GM12878 (cell line): Measurements from ENCODE around the gene PHF8. TPM values are rescaled to one million over a fixed set of nuclear protein-coding genes. Genes with fewer than 3 reads are reported as not detected.

Source experiments
- ATAC-seq: fragments of 200-7000 bp; cut with Tn5 transposase; 3 replicates; pipeline ENCODE4 v1.9.1; 2020; ENCODE audit warnings: mild to moderate bottlenecking, moderate library complexity
- BruUV-seq: library from RNA; stranded (reverse); fragments of 400-500 nt; replicated peaks from 2 replicates; lab custom pipeline; 2021; lab: Mats Ljungman, UMichigan
- CTCF ChIA-PET: fragments of 300-600 bp; sonication (Branson Sonifier 250); formaldehyde crosslinking; extraction: SDS; loops from one replicate; lab custom pipeline; 2021; ENCODE audit warnings: inconsistent platforms; lab: Yijun Ruan, JAX
- POLR2A ChIA-PET: fragments of 350-600 bp; formaldehyde crosslinking; extraction: SDS; loops from one replicate; lab custom pipeline; 2021; ENCODE audit warnings: inconsistent platforms; lab: Charles Lee
- RAD21 ChIA-PET: fragments of 300-600 bp; sonication (Branson Sonifier 250); formaldehyde crosslinking; loops from one replicate; lab custom pipeline; 2023; ENCODE audit warnings: antibody characterized with exemption; ENCODE audit not compliant: unreplicated experiment; lab: Charles Lee
- SMC1A ChIA-PET: fragments of 300-600 bp; sonication (Branson Sonifier 250); formaldehyde crosslinking; loops from one replicate; lab custom pipeline; 2023; ENCODE audit not compliant: unreplicated experiment, uncharacterized antibody; lab: Charles Lee
- DNase-seq: peaks from one replicate; pipeline ENCODE4 v3.0.0-alpha.2; 2011; ENCODE audit warnings: low read depth, low spot score
- FAIRE-seq: peaks from 3 replicates; lab custom pipeline; 2011; peaks lifted over from hg19 to GRCh38; lab: Jason Lieb, UNC
- H2AFZ ChIP-seq: 2 replicates; pipeline ENCODE4 v1.6.0; 2011; ENCODE audit warnings: low read depth, low read length, control low read depth; ENCODE audit not compliant: control insufficient read depth
- H3K27ac ChIP-seq: 2 replicates; pipeline ENCODE4 v1.5.1; 2011; ENCODE audit warnings: control low read depth; ENCODE audit not compliant: control insufficient read depth, insufficient read depth
- H3K27me3 ChIP-seq, 2 experiments: replicated peaks in 1 of 2; 2 replicates each; pipeline versions ENCODE4 v1.6.0 to v1.6.1; 2011; ENCODE audit warnings: low read length in 1 of 2; ENCODE audit not compliant: control insufficient read depth in 2 of 2, insufficient read depth in 2 of 2
- H3K36me3 ChIP-seq, 2 experiments: 2 replicates each; pipeline ENCODE4 v1.5.1; 2011; ENCODE audit warnings: low read length in 1 of 2; ENCODE audit not compliant: control insufficient read depth in 2 of 2, insufficient read depth in 2 of 2
- H3K4me1 ChIP-seq: 2 replicates; pipeline ENCODE4 v1.6.1; 2011; ENCODE audit warnings: mild to moderate bottlenecking, low read length, moderate library complexity, mixed read lengths; ENCODE audit not compliant: control insufficient read depth, insufficient read depth
- H3K4me2 ChIP-seq: 2 replicates; pipeline ENCODE4 v1.6.0; 2011; ENCODE audit warnings: control low read depth; ENCODE audit not compliant: control insufficient read depth, insufficient read depth
- H3K4me3 ChIP-seq: fragments of 200-600 bp; sonication (generic); 2 replicates; pipeline ENCODE4 v1.5.1; 2016
- H3K79me2 ChIP-seq: 2 replicates; pipeline ENCODE4 v1.6.0; 2011; ENCODE audit warnings: low read length; ENCODE audit not compliant: control insufficient read depth, insufficient read depth
- H3K9ac ChIP-seq: 2 replicates; pipeline ENCODE4 v1.8.0; 2011; ENCODE audit warnings: low read length, control low read depth, mixed read lengths; ENCODE audit not compliant: control insufficient read depth, insufficient read depth
- H3K9me3 ChIP-seq: replicated peaks from 3 replicates; pipeline ENCODE4 v1.5.1; 2011; ENCODE audit warnings: mild to moderate bottlenecking, low read length; ENCODE audit not compliant: control insufficient read depth, insufficient read depth
- H4K20me1 ChIP-seq: 2 replicates; pipeline ENCODE4 v1.6.0; 2011; ENCODE audit not compliant: control insufficient read depth, insufficient read depth
- BACH1 ChIP-seq: fragments of 450-650 bp; IDR thresholded peaks from 2 replicates; pipeline ENCODE4 v1.6.1; 2017; ENCODE audit warnings: mild to moderate bottlenecking, borderline replicate concordance
- MEF2B ChIP-seq: fragments of 450-650 bp; IDR thresholded peaks from 2 replicates; pipeline ENCODE4 v1.6.1; 2018; ENCODE audit warnings: mild to moderate bottlenecking, moderate library complexity; ENCODE audit not compliant: partially characterized antibody, poor library complexity, severe bottlenecking
- MTA3 ChIP-seq: IDR thresholded peaks from 2 replicates; pipeline ENCODE4 v1.6.1; 2012; ENCODE audit warnings: low read length, inconsistent platforms, borderline replicate concordance
- NFIC ChIP-seq: IDR thresholded peaks from 2 replicates; pipeline ENCODE4 v1.6.1; 2012; ENCODE audit warnings: low read depth, mild to moderate bottlenecking, inconsistent platforms, low read length, moderate library complexity
- SPI1 ChIP-seq: IDR thresholded peaks from 2 replicates; pipeline ENCODE4 v1.6.1; 2011; ENCODE audit warnings: low read depth, mild to moderate bottlenecking, low read length, moderate library complexity, borderline replicate concordance; ENCODE audit not compliant: insufficient read depth
- TAF1 ChIP-seq: IDR thresholded peaks from 2 replicates; pipeline ENCODE4 v1.6.1; 2011; ENCODE audit warnings: mild to moderate bottlenecking, low read depth, low read length, borderline replicate concordance
- USF1 ChIP-seq: IDR thresholded peaks from 2 replicates; pipeline ENCODE4 v1.6.1; 2011; ENCODE audit warnings: borderline replicate concordance, low read depth, mild to moderate bottlenecking, moderate library complexity, mixed read lengths, low read length; ENCODE audit not compliant: insufficient read depth; ENCODE audit errors: extremely low read length
- WGBS: methylation state at CpG from one replicate; pipeline ENCODE4 v1.1.6; 2016; ENCODE audit warnings: low lambda C conversion rate; ENCODE audit not compliant: insufficient replicate concordance, insufficient coverage; ENCODE audit errors: missing lambda C conversion rate; 5-methylcytosine and 5-hydroxymethylcytosine counted together
- in situ Hi-C: fragments of 300-500 bp; cut with MboI; formaldehyde crosslinking; loops from 9 replicates; pipeline ENCODE4 v1.14.3; 2018; ENCODE audit warnings: mixed read lengths
- intact Hi-C: fragments of 100-400 bp; cut with micrococcal nuclease; formaldehyde crosslinking; loops from one replicate; pipeline ENCODE4 v1.14.2; 2022; ENCODE audit not compliant: unreplicated experiment
- polyA plus RNA-seq, 11 experiments: library from polyadenylated mRNA; depleted of rRNA in 4 of 11; unstranded in 6 of 11; stranded (reverse) in 5 of 11; fragments of >200 nt; fragmentation: Nextera tagmentation in 4 of 11; fragmentation: Illumina TruSeq in 1 of 11; extraction: Ambion mirVana in 4 of 11; extraction: Trizol in 1 of 11; gene quantifications; 1 replicate in 1 of 11; 2 replicates in 10 of 11; pipeline versions ENCODE4 v1.2.1 to v1.2.3, GENCODE V29; 2011 to 2016; ENCODE audit warnings: inconsistent platforms in 2 of 11, missing spikeins in 2 of 11, low read depth in 1 of 11
- total RNA-seq, 4 experiments: library from RNA; depleted of rRNA in 3 of 4; stranded (reverse); fragments of >200 nt in 3 of 4; fragmentation: Illumina TruSeq in 1 of 4; extraction: Trizol in 1 of 4; gene quantifications; 2 replicates each; pipeline versions ENCODE4 v1.2.1 to v1.2.3, GENCODE V29; 2013 to 2021

Gene PHF8
- total and polyA plus RNA-seq, 10 of the 15 experiments (the other 5 are each of a cell fraction or from before 2014, with no cell fraction given) = 2.4 to 23.7 (median 12.7) TPM

GRCh38 chrX:54007682-54008081, 36.6 kb downstream of the PHF8 start:
- FAIRE-seq (no peak), ATAC-seq (peak; percentile 28), DNase-seq (no peak)
- Histone ChIP-seq H3K4me1 (no peaks in the 10 kb centered on the region), H4K20me1 (no peaks in the 10 kb centered on the region), H3K27ac (no peak overlapping the region), H3K4me3 (no peak overlapping the region), H3K27me3 (no peaks in the 10 kb centered on the region), H3K79me2 (no peaks in the 10 kb centered on the region), H3K36me3 (peaks cover 0 to 3% of the 10 kb centered on the region in 2 experiments; a peak in 2 of 4 replicates), H2AFZ (no peak overlapping the region), H3K4me2 (no peak overlapping the region), H3K9me3 (no peaks in the 10 kb centered on the region), H3K9ac (no peak overlapping the region)
- BruUV-seq = no TSS peak
- in situ Hi-C loops (no loop called here), intact Hi-C loops (no loop called here)
- TF ChIP-seq SPI1 (peak; percentile 32; the same call in 1 of the 2 replicates), TAF1 (no peak), BACH1 (0 out of 2 replicates have a peak, but pooled peaks have one; percentile 53), MEF2B (peak; percentile 42), USF1 (no peak), NFIC (no peak)
- WGBS = 3% methylated on average over 4 of the region's 4 CpGs
- SMC1A ChIA-PET = no interaction called here
- CTCF ChIA-PET = no interaction called here
- POLR2A ChIA-PET = interaction anchor here (0.7 kb wide), 1 partner anchor 387 kb away, joined by 5 read pairs; no protein-coding TSS in a partner anchor
- RAD21 ChIA-PET = no interaction called here

DNA sequence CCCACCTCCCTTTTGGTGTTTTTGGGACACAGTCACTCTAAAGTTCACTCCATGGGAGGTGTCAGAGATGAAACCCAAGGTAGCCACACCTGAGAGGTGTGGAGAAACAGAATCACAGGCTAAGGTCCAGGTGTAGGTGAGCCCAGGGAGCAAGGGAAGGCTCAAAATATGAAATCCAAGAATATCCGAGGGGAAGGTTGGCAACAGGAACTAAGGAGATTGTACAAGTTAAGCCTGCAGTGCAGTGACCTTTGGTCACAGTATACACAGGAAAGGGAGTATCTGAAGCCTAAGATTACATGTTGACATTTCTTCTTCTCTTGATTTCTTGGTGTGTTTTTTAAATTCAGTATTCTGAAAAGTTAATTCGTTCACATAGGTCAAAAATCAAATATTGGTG, 46.5 kb downstream of the PHF8 start:
- CTCF ChIA-PET = no interaction called here
- Histone ChIP-seq H3K4me3 (no peak overlapping the region), H3K4me2 (no peak overlapping the region), H3K27ac (no peak overlapping the region), H4K20me1 (no peaks in the 10 kb centered on the region), H3K4me1 (no peaks in the 10 kb centered on the region), H3K36me3 (peaks cover 3 to 4% of the 10 kb centered on the region in 2 experiments), H2AFZ (no peak overlapping the region), H3K27me3 (no peaks in the 10 kb centered on the region), H3K9me3 (no peaks in the 10 kb centered on the region), H3K9ac (no peak overlapping the region), H3K79me2 (no peaks in the 10 kb centered on the region)
- no peak for FAIRE-seq
- intact Hi-C loops = no loop called here
- TF ChIP-seq MTA3 = no peak
- SMC1A ChIA-PET = no interaction called here
- in situ Hi-C loops = no loop called here
- no TSS peak for BruUV-seq
- no peak for ATAC-seq
- WGBS = 69% methylated on average over 2 of the region's 2 CpGs
- RAD21 ChIA-PET = no interaction called here
- no peak for DNase-seq
- POLR2A ChIA-PET = no interaction called here
